SU-DHL-6 (cell line): ENCODE data around the gene GTF2A1.

Experiments
- H2AFZ ChIP-seq: fragments of 200-600 bp; sonication (generic); 2 replicates; pipeline ENCODE4 v1.6.1; 2014; ENCODE audit warnings: low read depth, mild to moderate bottlenecking, moderate library complexity, mixed read lengths, antibody characterized with exemption, low read length; ENCODE audit not compliant: severe bottlenecking
- H3F3A ChIP-seq: fragments of 200-600 bp; shearing (Covaris generic); 2 replicates; pipeline ENCODE4 v1.6.0; 2016; ENCODE audit warnings: antibody characterized with exemption, mild to moderate bottlenecking; ENCODE audit not compliant: insufficient read depth
- H3K27ac ChIP-seq: fragments of 200-600 bp; sonication (generic); 2 replicates; pipeline ENCODE4 v1.5.1; 2016; ENCODE audit warnings: low read depth, mild to moderate bottlenecking, low read length, moderate library complexity, mixed read lengths
- H3K27me3 ChIP-seq: fragments of 200-600 bp; sonication (generic), shearing (Covaris generic); 2 replicates; pipeline ENCODE4 v1.6.0; 2014; ENCODE audit warnings: mild to moderate bottlenecking, low read length
- H3K36me3 ChIP-seq: fragments of 200-600 bp; sonication (generic); 2 replicates; pipeline ENCODE4 v1.6.1; 2014; ENCODE audit warnings: mild to moderate bottlenecking, low read length, mixed read lengths
- H3K4me2 ChIP-seq: fragments of 300-600, 200-600 bp; shearing (Covaris generic), sonication (generic); 2 replicates; pipeline ENCODE4 v1.6.0; 2014; ENCODE audit warnings: low read length, low read depth, mild to moderate bottlenecking; ENCODE audit not compliant: poor library complexity, severe bottlenecking
- H3K4me3 ChIP-seq: fragments of 200-600 bp; sonication (generic); 2 replicates; pipeline ENCODE4 v1.5.1; 2014; ENCODE audit warnings: antibody characterized with exemption, low read length, mild to moderate bottlenecking, mixed read lengths; ENCODE audit not compliant: insufficient read depth, poor library complexity, severe bottlenecking
- H3K79me2 ChIP-seq: fragments of 200-600 bp; sonication (generic); 2 replicates; pipeline ENCODE4 v1.6.1; 2014; ENCODE audit warnings: mild to moderate bottlenecking, low read length, moderate library complexity; ENCODE audit not compliant: insufficient read depth
- H3K9ac ChIP-seq: fragments of 200-600 bp; sonication (generic); 2 replicates; pipeline ENCODE4 v1.7.0; 2014; ENCODE audit warnings: mild to moderate bottlenecking, low read length
- H3K9me2 ChIP-seq: fragments of 200-600 bp; sonication (generic); replicated peaks from 2 replicates; pipeline ENCODE4 v1.6.1; 2014; ENCODE audit warnings: low read length; ENCODE audit not compliant: insufficient read depth
- H3K9me3 ChIP-seq: fragments of 200-600 bp; sonication (generic); 2 replicates; pipeline ENCODE4 v1.6.1; 2014; ENCODE audit warnings: low read length, mixed read lengths; ENCODE audit not compliant: insufficient read depth
- H4K20me1 ChIP-seq: fragments of 200-600 bp; sonication (generic); 2 replicates; pipeline ENCODE4 v1.6.1; 2014; ENCODE audit warnings: low read depth, mild to moderate bottlenecking, antibody characterized with exemption, low read length, moderate library complexity, mixed read lengths
- CTCF ChIP-seq: fragments of 200-600 bp; sonication (generic); IDR thresholded peaks from one replicate; pipeline ENCODE4 v1.5.1; 2017; ENCODE audit warnings: antibody characterized with exemption, mild to moderate bottlenecking, low read length, moderate library complexity; ENCODE audit not compliant: insufficient read depth, poor library complexity, severe bottlenecking
- EZH2phosphoT487 ChIP-seq: fragments of 200-600 bp; sonication (generic), shearing (Covaris generic); conservative IDR thresholded peaks from 2 replicates; pipeline ENCODE4 v1.6.1; 2018; ENCODE audit warnings: mild to moderate bottlenecking, antibody characterized with exemption, low read length, moderate library complexity, mixed read lengths

GTF2A1 gene

GRCh38 chr14:81141426-81141825, 79.3 kb downstream of the GTF2A1 start:
- Histone ChIP-seq H3K4me2 (no peak overlapping the region), H3K36me3 (no peaks in the 10 kb centered on the region), H3K9me2 (no peaks in the 10 kb centered on the region), H3K4me3 (no peak overlapping the region), H3K27me3 (no peaks in the 10 kb centered on the region), H3F3A (no peaks in the 10 kb centered on the region), H3K9me3 (no peaks in the 10 kb centered on the region), H3K79me2 (no peaks in the 10 kb centered on the region), H3K27ac (no peak overlapping the region), H4K20me1 (no peaks in the 10 kb centered on the region), H3K9ac (no peak overlapping the region), H2AFZ (no peak overlapping the region)
- TF ChIP-seq CTCF (no peak), EZH2phosphoT487 (no peak)

GRCh38 chr14:81138429-81138828, 82.3 kb downstream of the GTF2A1 start:
- Histone ChIP-seq H3K27ac (no peak overlapping the region), H3K79me2 (no peaks in the 10 kb centered on the region), H3K4me3 (no peak overlapping the region), H4K20me1 (no peaks in the 10 kb centered on the region), H3K9ac (no peak overlapping the region), H3K36me3 (no peaks in the 10 kb centered on the region), H3K27me3 (no peaks in the 10 kb centered on the region), H3K9me2 (no peaks in the 10 kb centered on the region), H2AFZ (no peak overlapping the region), H3F3A (no peaks in the 10 kb centered on the region), H3K9me3 (no peaks in the 10 kb centered on the region), H3K4me2 (no peak overlapping the region)
- TF ChIP-seq CTCF: no peak
- TF ChIP-seq EZH2phosphoT487: no peak

GRCh38 chr14:81137316-81137715, 83.4 kb downstream of the GTF2A1 start:
- H3K79me2 ChIP-seq: no peaks in the 10 kb centered on the region
- H3K9ac ChIP-seq: no peak overlapping the region
- H2AFZ ChIP-seq: no peak overlapping the region
- H3K9me3 ChIP-seq: no peaks in the 10 kb centered on the region
- no peak overlapping the region for H3K27ac ChIP-seq
- no peaks in the 10 kb centered on the region for H3K9me2 ChIP-seq
- TF ChIP-seq CTCF: no peak
- TF ChIP-seq EZH2phosphoT487: no peak
- no peaks in the 10 kb centered on the region for H3K27me3 ChIP-seq
- no peaks in the 10 kb centered on the region for H3K36me3 ChIP-seq
- no peak overlapping the region for H3K4me2 ChIP-seq
- no peaks in the 10 kb centered on the region for H4K20me1 ChIP-seq
- H3F3A ChIP-seq: no peaks in the 10 kb centered on the region
- H3K4me3 ChIP-seq: no peak overlapping the region
